ENCODE data around the gene ITGA4.

ITGA4 gene

GRCh38 chr2:181461056-181461997, 4.1 kb downstream of the ITGA4 start:
- Histone ChIP-seq H2AFZ (ENCODE audit: low read depth, low read length) (no peak overlapping the region), H3K9ac (ENCODE audit: low read depth, low read length) (peak overlapping the region; percentile 99), H3K36me3 (ENCODE audit: insufficient read depth, low read length) (peaks cover 86% of the 10 kb centered on the region), H3K4me1 (ENCODE audit: insufficient read depth, low read length) (peaks cover 68% of the 10 kb centered on the region), H3K27me3 (ENCODE audit: insufficient read depth, low read length, poor library complexity) (no peaks in the 10 kb centered on the region), H4K20me1 (ENCODE audit: insufficient read depth, low read length) (peaks cover 43% of the 10 kb centered on the region), H3K4me2 (ENCODE audit: insufficient read depth, low read length) (peak overlapping the region; percentile 91), H3K27ac (ENCODE audit: low read length) (peak overlapping the region; percentile 97), H3K4me3 (ENCODE audit: low read depth in 1 of 2, low read length in 2 of 2) (peak overlapping the region; percentile 65 to 66; a peak in 3 of 4 replicates), H3K9me3 (ENCODE audit: insufficient read depth, low read length, severe bottlenecking) (no peaks in the 10 kb centered on the region), H3K79me2 (ENCODE audit: insufficient read depth, low read length) (peaks cover 91% of the 10 kb centered on the region)
- peak; percentile 1 for TF ChIP-seq CTCF (IDR thresholded peaks at IDR 0.05; ENCODE audit: borderline replicate concordance, extremely low read depth, low read length, poor library complexity, severe bottlenecking)
- no peak for TF ChIP-seq EZH2 (IDR thresholded peaks at IDR 0.05; ENCODE audit: borderline replicate concordance, low read depth, low read length, severe bottlenecking)
- DNase-seq (peak; percentile 36), ATAC-seq (ENCODE audit: insufficient read depth, low read depth) (no peak)

GRCh38 chr2:181462033-181462432, 4.8 kb downstream of the ITGA4 start:
- H3K4me2 ChIP-seq (ENCODE audit: insufficient read depth, low read length): peak overlapping the region; percentile 91
- peaks cover 67% of the 10 kb centered on the region for H3K4me1 ChIP-seq (ENCODE audit: insufficient read depth, low read length)
- peak overlapping the region; percentile 99 for H3K9ac ChIP-seq (ENCODE audit: low read depth, low read length)
- TF ChIP-seq CTCF (IDR thresholded peaks at IDR 0.05; ENCODE audit: borderline replicate concordance, extremely low read depth, low read length, poor library complexity, severe bottlenecking) (no peak), EZH2 (IDR thresholded peaks at IDR 0.05; ENCODE audit: borderline replicate concordance, low read depth, low read length, severe bottlenecking) (no peak)
- ATAC-seq (ENCODE audit: insufficient read depth, low read depth) (peak; percentile 41), DNase-seq (peak; percentile 34)
- H4K20me1 ChIP-seq (ENCODE audit: insufficient read depth, low read length): peaks cover 49% of the 10 kb centered on the region
- peaks cover 98% of the 10 kb centered on the region for H3K79me2 ChIP-seq (ENCODE audit: insufficient read depth, low read length)
- no peaks in the 10 kb centered on the region for H3K27me3 ChIP-seq (ENCODE audit: insufficient read depth, low read length, poor library complexity)
- H3K4me3 ChIP-seq (ENCODE audit: low read depth in 1 of 2, low read length in 2 of 2): peak overlapping the region; percentile 8 to 66; a peak in 3 of 4 replicates
- H3K27ac ChIP-seq (ENCODE audit: low read length): peak overlapping the region; percentile 97
- no peaks in the 10 kb centered on the region for H3K9me3 ChIP-seq (ENCODE audit: insufficient read depth, low read length, severe bottlenecking)
- no peak overlapping the region for H2AFZ ChIP-seq (ENCODE audit: low read depth, low read length)
- peaks cover 93% of the 10 kb centered on the region for H3K36me3 ChIP-seq (ENCODE audit: insufficient read depth, low read length)

- H4K20me1 ChIP-seq (ENCODE audit: insufficient read depth, low read length): peaks cover 64% of the 10 kb centered on the region
- peak overlapping the region; percentile 91 for H3K4me2 ChIP-seq (ENCODE audit: insufficient read depth, low read length)
- peak overlapping the region; percentile 97 for H3K27ac ChIP-seq (ENCODE audit: low read length)
- no peaks in the 10 kb centered on the region for H3K27me3 ChIP-seq (ENCODE audit: insufficient read depth, low read length, poor library complexity)
- ATAC-seq (ENCODE audit: insufficient read depth, low read depth): no peak
- peaks cover 100% of the 10 kb centered on the region for H3K79me2 ChIP-seq (ENCODE audit: insufficient read depth, low read length)
- TF ChIP-seq EZH2 (IDR thresholded peaks at IDR 0.05; ENCODE audit: borderline replicate concordance, low read depth, low read length, severe bottlenecking) (no peak), CTCF (IDR thresholded peaks at IDR 0.05; ENCODE audit: borderline replicate concordance, extremely low read depth, low read length, poor library complexity, severe bottlenecking) (no peak)
- H3K4me1 ChIP-seq (ENCODE audit: insufficient read depth, low read length): peaks cover 82% of the 10 kb centered on the region
- no peak for DNase-seq
- H3K9ac ChIP-seq (ENCODE audit: low read depth, low read length): peak overlapping the region; percentile 99
- no peaks in the 10 kb centered on the region for H3K9me3 ChIP-seq (ENCODE audit: insufficient read depth, low read length, severe bottlenecking)
- H3K4me3 ChIP-seq (ENCODE audit: low read depth in 1 of 2, low read length in 2 of 2): peak overlapping the region in 1 of 2 experiments; percentile 66; a peak in 3 of 4 replicates
- peaks cover 95% of the 10 kb centered on the region for H3K36me3 ChIP-seq (ENCODE audit: insufficient read depth, low read length)
- no peak overlapping the region for H2AFZ ChIP-seq (ENCODE audit: low read depth, low read length)
These were observed 6.4 kb downstream of the ITGA4 start for GRCh38 chr2:181463588-181463987.

All from DND-41 (cell line).